GM12878 (cell line): ENCODE data around the gene ITGAL. TPM values are rescaled to one million over a fixed set of nuclear protein-coding genes. Genes with fewer than 3 reads are reported as not detected.

Experiments used
- PRDM15 ChIP-seq: fragments of 450-650 bp; formaldehyde crosslinking; IDR thresholded peaks from 2 replicates; pipeline ENCODE4 v1.4.0; 2020; ENCODE audit warnings: mild to moderate bottlenecking, moderate library complexity
- RELA ChIP-seq: fragments of 450-650 bp; IDR thresholded peaks from 2 replicates; pipeline ENCODE4 v1.8.0; 2014; ENCODE audit warnings: borderline replicate concordance; ENCODE audit not compliant: partially characterized antibody
- STAT1 ChIP-seq: fragments of 450-650 bp; conservative IDR thresholded peaks from 2 replicates; pipeline ENCODE4 v1.6.1; 2014; ENCODE audit warnings: antibody characterized with exemption, mild to moderate bottlenecking
- polyA plus RNA-seq, 11 experiments: library from polyadenylated mRNA; depleted of rRNA in 4 of 11; unstranded in 6 of 11; stranded (reverse) in 5 of 11; fragments of >200 nt; fragmentation: Nextera tagmentation in 4 of 11; fragmentation: Illumina TruSeq in 1 of 11; extraction: Ambion mirVana in 4 of 11; extraction: Trizol in 1 of 11; gene quantifications; 1 replicate in 1 of 11; 2 replicates in 10 of 11; pipeline versions ENCODE4 v1.2.1 to v1.2.3, GENCODE V29; 2011 to 2016; ENCODE audit warnings: inconsistent platforms in 2 of 11, missing spikeins in 2 of 11, low read depth in 1 of 11
- total RNA-seq, 4 experiments: library from RNA; depleted of rRNA in 3 of 4; stranded (reverse); fragments of >200 nt in 3 of 4; fragmentation: Illumina TruSeq in 1 of 4; extraction: Trizol in 1 of 4; gene quantifications; 2 replicates each; pipeline versions ENCODE4 v1.2.1 to v1.2.3, GENCODE V29; 2013 to 2021
- TF ChIP-seq, protein P1 (sequence below): fragments of 450-650 bp; IDR thresholded peaks from 2 replicates; pipeline ENCODE4 v1.6.1; 2017; ENCODE audit warnings: borderline replicate concordance

ITGAL gene
- total and polyA plus RNA-seq, 10 of the 15 experiments (the other 5 are each of a cell fraction or from before 2014, with no cell fraction given): 10.7 to 170 (median 96.9) TPM

DNA sequence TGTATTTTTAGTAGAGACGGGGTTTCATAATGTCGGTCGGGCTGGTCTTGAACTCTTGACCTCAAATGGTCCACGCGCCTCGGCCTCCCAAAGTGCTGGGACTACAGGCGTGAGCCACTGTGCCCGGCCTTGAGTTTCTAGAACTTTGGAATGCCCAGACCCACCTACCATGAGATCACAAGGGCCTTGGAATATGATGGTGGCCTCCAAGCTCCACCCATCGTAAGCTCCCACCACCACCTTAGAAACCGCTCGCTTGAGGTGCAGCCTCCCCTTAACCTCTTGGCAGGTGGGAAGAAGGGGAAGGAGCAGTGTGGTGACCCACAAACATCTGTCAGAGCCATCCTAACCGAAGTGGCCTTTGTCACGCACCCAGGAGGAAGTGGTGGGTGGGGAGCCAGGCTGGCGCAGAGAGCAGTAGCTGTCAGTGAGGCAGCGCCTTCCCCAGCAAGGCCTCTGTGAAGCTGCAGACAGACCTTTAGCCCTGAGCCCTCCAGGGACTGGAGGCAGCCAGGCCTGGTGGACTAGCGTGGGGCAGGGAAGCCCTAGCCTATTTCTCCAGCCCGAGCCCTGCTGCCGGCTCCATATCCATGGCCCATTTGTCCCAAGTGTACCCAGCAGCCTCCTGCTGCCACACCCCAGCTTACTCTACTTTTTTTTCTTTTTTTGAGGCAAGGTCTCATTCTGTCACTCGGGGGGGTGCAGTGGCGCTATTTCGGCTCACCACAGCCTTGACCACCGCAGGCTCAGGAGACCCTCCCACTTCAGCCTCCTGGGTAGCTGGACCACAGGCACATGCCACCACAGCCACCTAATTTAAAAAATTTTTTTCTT is 13.8 kb upstream of the ITGAL start (continued):
- TF ChIP-seq, protein P1, sequence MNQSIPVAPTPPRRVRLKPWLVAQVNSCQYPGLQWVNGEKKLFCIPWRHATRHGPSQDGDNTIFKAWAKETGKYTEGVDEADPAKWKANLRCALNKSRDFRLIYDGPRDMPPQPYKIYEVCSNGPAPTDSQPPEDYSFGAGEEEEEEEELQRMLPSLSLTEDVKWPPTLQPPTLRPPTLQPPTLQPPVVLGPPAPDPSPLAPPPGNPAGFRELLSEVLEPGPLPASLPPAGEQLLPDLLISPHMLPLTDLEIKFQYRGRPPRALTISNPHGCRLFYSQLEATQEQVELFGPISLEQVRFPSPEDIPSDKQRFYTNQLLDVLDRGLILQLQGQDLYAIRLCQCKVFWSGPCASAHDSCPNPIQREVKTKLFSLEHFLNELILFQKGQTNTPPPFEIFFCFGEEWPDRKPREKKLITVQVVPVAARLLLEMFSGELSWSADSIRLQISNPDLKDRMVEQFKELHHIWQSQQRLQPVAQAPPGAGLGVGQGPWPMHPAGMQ: peak; percentile 82
- no peak for TF ChIP-seq PRDM15 (CRISPR knock-in tag)
- peak; percentile 58 for TF ChIP-seq RELA
- 0 out of 2 replicates have a peak, but pooled peaks have one; percentile 27 for TF ChIP-seq STAT1
- TF ChIP-seq, all 136 proteins: peak for 78
